HEK293 (cell line): Measurements from ENCODE around the gene KRTAP6-2.

Experiments
- CTCF ChIA-PET: fragments of 350-600 bp; formaldehyde crosslinking; extraction: SDS; loops from one replicate; lab custom pipeline; 2021; ENCODE audit warnings: antibody characterized with exemption; lab: Yijun Ruan, JAX
- POLR2A ChIA-PET: fragments of 300-600 bp; formaldehyde crosslinking; extraction: SDS; loops from one replicate; lab custom pipeline; 2020; ENCODE audit warnings: antibody characterized with exemption, inconsistent platforms; lab: Yijun Ruan, JAX
- H3K27ac ChIP-seq: fragments of 200-500 bp; sonication (Bioruptor generic); 2 replicates; pipeline ENCODE4 v1.5.1; 2014; ENCODE audit warnings: low read depth, low read length, control low read depth, inconsistent platforms; ENCODE audit errors: extremely low read depth
- H3K36me3 ChIP-seq, 2 experiments: fragments of 200-500 bp in 1 of 2; sonication (Bioruptor generic) in 1 of 2; 1 replicate in 1 of 2; 2 replicates in 1 of 2; pipeline ENCODE4 v1.5.1; 2014 to 2017; ENCODE audit warnings: inconsistent platforms in 2 of 2, low read length in 2 of 2; ENCODE audit not compliant: control insufficient read depth in 2 of 2, insufficient read depth in 1 of 2
- H3K4me1 ChIP-seq: fragments of 200-500 bp; sonication (Bioruptor generic); 2 replicates; pipeline ENCODE4 v1.5.1; 2014; ENCODE audit warnings: mild to moderate bottlenecking, low read length, inconsistent platforms; ENCODE audit not compliant: control insufficient read depth, insufficient read depth
- H3K4me3 ChIP-seq: 2 replicates; pipeline ENCODE4 v1.5.1; 2011; ENCODE audit warnings: low read depth, mild to moderate bottlenecking, control low read depth, low read length, moderate library complexity
- H3K9me3 ChIP-seq: fragments of 200-500 bp; sonication (Bioruptor generic); 2 replicates; pipeline ENCODE4 v1.5.1; 2014; ENCODE audit warnings: low read depth, low read length, inconsistent platforms; ENCODE audit not compliant: control insufficient read depth, insufficient read depth
- SP3 ChIP-seq: fragments of 450-650 bp; formaldehyde crosslinking; IDR thresholded peaks from 2 replicates; pipeline ENCODE4 v1.5.1; 2016; ENCODE audit warnings: missing biosample characterization, missing genetic modification characterization
- ZNF354C ChIP-seq: fragments of 450-650 bp; formaldehyde crosslinking; IDR thresholded peaks from 2 replicates; pipeline ENCODE4 v1.5.1; 2016; ENCODE audit warnings: missing biosample characterization, missing genetic modification characterization, low read depth, borderline replicate concordance
- ZNF366 ChIP-seq: fragments of 450-650 bp; formaldehyde crosslinking; conservative IDR thresholded peaks from 2 replicates; pipeline ENCODE4 v1.5.1; 2016; ENCODE audit warnings: missing biosample characterization, missing genetic modification characterization
- ZNF501 ChIP-seq: fragments of 450-650 bp; formaldehyde crosslinking; IDR thresholded peaks from 2 replicates; pipeline ENCODE4 v1.5.1; 2016; ENCODE audit warnings: missing biosample characterization, missing genetic modification characterization
- ZNF514 ChIP-seq: fragments of 450-650 bp; formaldehyde crosslinking; IDR thresholded peaks from 2 replicates; pipeline ENCODE4 v1.5.1; 2016; ENCODE audit warnings: missing biosample characterization, missing genetic modification characterization
- ZNF529 ChIP-seq: fragments of 450-650 bp; formaldehyde crosslinking; IDR thresholded peaks from 2 replicates; pipeline ENCODE4 v1.5.1; 2017; ENCODE audit warnings: missing genetic modification characterization, missing biosample characterization; ENCODE audit not compliant: insufficient replicate concordance
- ZNF560 ChIP-seq: fragments of 450-650 bp; formaldehyde crosslinking; IDR thresholded peaks from 2 replicates; pipeline ENCODE4 v1.5.1; 2017; ENCODE audit warnings: missing biosample characterization, missing genetic modification characterization, borderline replicate concordance
- ZNF664 ChIP-seq: fragments of 450-650 bp; formaldehyde crosslinking; IDR thresholded peaks from 2 replicates; pipeline ENCODE4 v1.5.1; 2016; ENCODE audit warnings: missing biosample characterization, missing genetic modification characterization
- ZNF707 ChIP-seq: fragments of 450-650 bp; formaldehyde crosslinking; IDR thresholded peaks from 2 replicates; pipeline ENCODE4 v1.5.1; 2016; ENCODE audit warnings: missing biosample characterization, missing genetic modification characterization
- ZNF76 ChIP-seq: fragments of 450-650 bp; formaldehyde crosslinking; IDR thresholded peaks from 2 replicates; pipeline ENCODE4; 2016; ENCODE audit warnings: low read depth, missing biosample characterization, missing genetic modification characterization, borderline replicate concordance
- TF ChIP-seq, protein P1 (sequence below): fragments of 450-650 bp; formaldehyde crosslinking; IDR thresholded peaks from 2 replicates; pipeline ENCODE4 v1.5.1; 2016; ENCODE audit warnings: missing biosample characterization, missing genetic modification characterization
- TF ChIP-seq, protein P2 (sequence below): fragments of 450-650 bp; formaldehyde crosslinking; conservative IDR thresholded peaks from 2 replicates; pipeline ENCODE4 v1.5.1; 2016; ENCODE audit warnings: low read depth, missing biosample characterization, missing genetic modification characterization
- TF ChIP-seq, protein P3 (sequence below): fragments of 450-650 bp; formaldehyde crosslinking; IDR thresholded peaks from 2 replicates; pipeline ENCODE4 v1.5.1; 2016; ENCODE audit warnings: missing biosample characterization, missing genetic modification characterization

Gene KRTAP6-2

DNA sequence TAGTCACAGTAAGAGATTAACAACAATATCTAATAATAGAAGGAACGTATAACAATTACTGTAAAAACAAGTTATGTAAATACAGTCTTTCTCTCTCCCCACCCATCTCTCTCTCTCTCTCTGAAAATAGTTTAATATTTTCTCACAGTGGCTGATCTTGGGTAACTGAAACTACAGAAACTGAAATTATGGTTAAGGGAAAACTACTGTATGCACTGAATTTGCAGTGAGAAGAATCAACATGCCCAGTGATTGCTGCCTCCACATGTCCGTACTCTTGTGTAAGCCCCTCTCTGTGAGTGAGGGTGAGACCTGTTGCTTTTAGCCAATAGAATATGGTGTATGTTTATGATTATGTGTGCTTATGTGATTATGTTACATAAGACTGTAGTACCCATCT, 13.4 kb upstream of the KRTAP6-2 start:
- POLR2A ChIA-PET, result no interaction called here
- Histone ChIP-seq H3K9me3 (no peaks in the 10 kb centered on the region), H3K27ac (no peak overlapping the region), H3K4me1 (no peaks in the 10 kb centered on the region), H3K36me3 (no peaks in the 10 kb centered on the region), H3K4me3 (no peak overlapping the region)
- TF ChIP-seq ZNF664 (tag by site-specific recombination), result no peak
- CTCF ChIA-PET, result no interaction called here

DNA sequence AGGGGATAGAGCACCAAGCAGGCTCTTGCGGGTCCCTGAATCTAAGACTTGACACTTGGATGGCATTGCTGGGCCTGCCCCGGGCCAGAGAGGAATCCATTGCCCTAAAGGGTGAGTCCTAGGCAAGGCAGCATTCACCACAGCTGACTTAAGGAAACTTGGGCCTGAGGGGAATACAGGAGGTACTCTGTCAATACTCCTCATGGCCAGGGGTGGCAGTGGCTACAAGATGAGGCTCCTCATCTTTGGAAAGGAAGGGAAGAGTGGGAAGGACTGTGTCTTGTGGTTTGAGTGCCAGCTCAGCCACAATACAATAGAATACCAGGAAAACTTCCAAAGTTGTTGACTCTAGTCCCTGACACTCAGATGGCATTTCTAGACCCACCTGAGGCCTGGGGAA, 7.3 kb upstream of the KRTAP6-2 start:
- ChIA-PET POLR2A (no interaction called here), CTCF (interaction anchor here (1.2 kb wide), 1 partner anchor 92 kb away, joined by 3 read pairs; no protein-coding TSS in a partner anchor)
- Histone ChIP-seq H3K4me3 (no peak overlapping the region), H3K27ac (no peak overlapping the region), H3K4me1 (no peaks in the 10 kb centered on the region), H3K36me3 (no peaks in the 10 kb centered on the region), H3K9me3 (no peaks in the 10 kb centered on the region)
- TF ChIP-seq ZNF529 (tag by site-specific recombination) (no peak), ZNF501 (tag by site-specific recombination) (no peak), ZNF354C (tag by site-specific recombination) (no peak), ZNF76 (tag by site-specific recombination) (no peak), SP3 (tag by site-specific recombination) (no peak), ZNF707 (no peak), ZNF560 (tag by site-specific recombination) (no peak)
- TF ChIP-seq, protein P1, sequence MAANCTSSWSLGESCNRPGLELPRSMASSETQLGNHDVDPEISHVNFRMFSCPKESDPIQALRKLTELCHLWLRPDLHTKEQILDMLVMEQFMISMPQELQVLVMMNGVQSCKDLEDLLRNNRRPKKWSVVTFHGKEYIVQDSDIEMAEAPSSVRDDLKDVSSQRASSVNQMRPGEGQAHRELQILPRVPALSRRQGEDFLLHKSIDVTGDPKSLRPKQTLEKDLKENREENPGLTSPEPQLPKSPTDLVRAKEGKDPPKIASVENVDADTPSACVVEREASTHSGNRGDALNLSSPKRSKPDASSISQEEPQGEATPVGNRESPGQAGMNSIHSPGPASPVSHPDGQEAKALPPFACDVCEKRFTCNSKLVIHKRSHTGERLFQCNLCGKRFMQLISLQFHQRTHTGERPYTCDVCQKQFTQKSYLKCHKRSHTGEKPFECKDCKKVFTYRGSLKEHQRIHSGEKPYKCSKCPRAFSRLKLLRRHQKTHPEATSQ (tag by site-specific recombination), result no peak
- TF ChIP-seq, protein P2, sequence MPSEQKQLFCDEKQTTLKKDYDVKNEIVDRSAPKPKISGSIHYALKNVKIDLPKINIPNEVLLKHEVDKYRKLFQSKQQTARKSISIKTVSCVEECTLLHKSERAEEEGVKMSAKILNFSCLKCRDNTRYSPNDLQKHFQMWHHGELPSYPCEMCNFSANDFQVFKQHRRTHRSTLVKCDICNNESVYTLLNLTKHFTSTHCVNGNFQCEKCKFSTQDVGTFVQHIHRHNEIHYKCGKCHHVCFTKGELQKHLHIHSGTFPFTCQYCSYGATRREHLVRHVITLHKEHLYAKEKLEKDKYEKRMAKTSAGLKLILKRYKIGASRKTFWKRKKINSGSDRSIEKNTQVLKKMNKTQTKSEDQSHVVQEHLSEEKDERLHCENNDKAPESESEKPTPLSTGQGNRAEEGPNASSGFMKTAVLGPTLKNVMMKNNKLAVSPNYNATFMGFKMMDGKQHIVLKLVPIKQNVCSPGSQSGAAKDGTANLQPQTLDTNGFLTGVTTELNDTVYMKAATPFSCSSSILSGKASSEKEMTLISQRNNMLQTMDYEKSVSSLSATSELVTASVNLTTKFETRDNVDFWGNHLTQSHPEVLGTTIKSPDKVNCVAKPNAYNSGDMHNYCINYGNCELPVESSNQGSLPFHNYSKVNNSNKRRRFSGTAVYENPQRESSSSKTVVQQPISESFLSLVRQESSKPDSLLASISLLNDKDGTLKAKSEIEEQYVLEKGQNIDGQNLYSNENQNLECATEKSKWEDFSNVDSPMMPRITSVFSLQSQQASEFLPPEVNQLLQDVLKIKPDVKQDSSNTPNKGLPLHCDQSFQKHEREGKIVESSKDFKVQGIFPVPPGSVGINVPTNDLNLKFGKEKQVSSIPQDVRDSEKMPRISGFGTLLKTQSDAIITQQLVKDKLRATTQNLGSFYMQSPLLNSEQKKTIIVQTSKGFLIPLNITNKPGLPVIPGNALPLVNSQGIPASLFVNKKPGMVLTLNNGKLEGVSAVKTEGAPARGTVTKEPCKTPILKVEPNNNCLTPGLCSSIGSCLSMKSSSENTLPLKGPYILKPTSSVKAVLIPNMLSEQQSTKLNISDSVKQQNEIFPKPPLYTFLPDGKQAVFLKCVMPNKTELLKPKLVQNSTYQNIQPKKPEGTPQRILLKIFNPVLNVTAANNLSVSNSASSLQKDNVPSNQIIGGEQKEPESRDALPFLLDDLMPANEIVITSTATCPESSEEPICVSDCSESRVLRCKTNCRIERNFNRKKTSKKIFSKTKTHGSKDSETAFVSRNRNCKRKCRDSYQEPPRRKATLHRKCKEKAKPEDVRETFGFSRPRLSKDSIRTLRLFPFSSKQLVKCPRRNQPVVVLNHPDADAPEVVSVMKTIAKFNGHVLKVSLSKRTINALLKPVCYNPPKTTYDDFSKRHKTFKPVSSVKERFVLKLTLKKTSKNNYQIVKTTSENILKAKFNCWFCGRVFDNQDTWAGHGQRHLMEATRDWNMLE (tag by site-specific recombination), result no peak

DNA sequence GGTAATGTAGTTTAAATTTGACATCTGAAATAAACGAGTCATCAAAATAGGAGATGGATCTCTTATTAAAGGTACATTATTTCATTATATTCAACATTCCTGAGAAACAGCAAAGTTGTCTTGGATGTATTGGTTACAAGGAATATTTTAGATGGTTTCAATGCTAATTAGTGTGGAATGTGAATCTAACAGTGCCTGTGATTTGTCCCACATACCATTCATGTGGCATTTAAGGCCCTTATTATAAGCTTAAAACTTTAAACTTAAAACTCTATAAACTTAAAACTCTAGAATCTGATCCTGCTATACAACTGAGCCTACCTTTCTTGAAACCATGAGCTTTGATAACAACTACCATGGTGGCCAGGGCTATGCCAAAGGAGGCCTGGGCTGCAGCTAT, 2.1 kb upstream of the KRTAP6-2 start, which contains the start of gene KRTAP22-1:
TSS of gene KRTAP22-1 (plus strand) at position 301 of the 400 bp plus-strand sequence.
- POLR2A ChIA-PET, result no interaction called here

More for the DNA sequence above, 2.1 kb upstream of the KRTAP6-2 start, which contains the start of gene KRTAP22-1:
- no peaks in the 10 kb centered on the region for H3K9me3 ChIP-seq
- H3K36me3 ChIP-seq, result no peaks in the 10 kb centered on the region
- CTCF ChIA-PET, result no interaction called here
- H3K4me1 ChIP-seq, result no peaks in the 10 kb centered on the region
- TF ChIP-seq ZNF366 (tag by site-specific recombination), result no peak
- no peak for TF ChIP-seq ZNF514 (tag by site-specific recombination)
- TF ChIP-seq, protein P3, sequence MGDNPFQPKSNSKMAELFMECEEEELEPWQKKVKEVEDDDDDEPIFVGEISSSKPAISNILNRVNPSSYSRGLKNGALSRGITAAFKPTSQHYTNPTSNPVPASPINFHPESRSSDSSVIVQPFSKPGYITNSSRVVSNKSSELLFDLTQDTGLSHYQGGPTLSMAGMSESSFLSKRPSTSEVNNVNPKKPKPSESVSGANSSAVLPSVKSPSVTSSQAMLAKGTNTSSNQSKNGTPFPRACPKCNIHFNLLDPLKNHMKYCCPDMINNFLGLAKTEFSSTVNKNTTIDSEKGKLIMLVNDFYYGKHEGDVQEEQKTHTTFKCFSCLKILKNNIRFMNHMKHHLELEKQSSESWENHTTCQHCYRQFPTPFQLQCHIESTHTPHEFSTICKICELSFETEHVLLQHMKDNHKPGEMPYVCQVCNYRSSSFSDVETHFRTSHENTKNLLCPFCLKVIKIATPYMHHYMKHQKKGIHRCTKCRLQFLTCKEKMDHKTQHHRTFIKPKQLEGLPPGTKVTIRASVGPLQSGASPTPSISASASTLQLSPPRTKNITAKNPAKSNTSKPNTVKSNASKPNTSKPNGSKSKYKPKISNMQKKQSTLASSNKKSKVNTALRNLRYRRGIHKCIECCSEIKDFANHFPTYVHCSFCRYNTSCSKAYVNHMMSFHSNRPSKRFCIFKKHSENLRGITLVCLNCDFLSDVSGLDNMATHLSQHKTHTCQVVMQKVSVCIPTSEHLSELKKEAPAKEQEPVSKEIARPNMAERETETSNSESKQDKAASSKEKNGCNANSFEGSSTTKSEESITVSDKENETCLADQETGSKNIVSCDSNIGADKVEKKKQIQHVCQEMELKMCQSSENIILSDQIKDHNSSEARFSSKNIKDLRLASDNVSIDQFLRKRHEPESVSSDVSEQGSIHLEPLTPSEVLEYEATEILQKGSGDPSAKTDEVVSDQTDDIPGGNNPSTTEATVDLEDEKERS (tag by site-specific recombination), result no peak
- H3K27ac ChIP-seq, result no peak within 1 kb of the TSS
- no peak within 1 kb of the TSS for H3K4me3 ChIP-seq
